Astrocyte (in vitro differentiated cells and primary cell): ENCODE data around the gene ARHGAP12. TPM values are rescaled to one million over a fixed set of nuclear protein-coding genes. Genes with fewer than 3 reads are reported as not detected.

ENCODE experiments used
- DNase-seq: peaks from one replicate; pipeline ENCODE4 v3.0.0-alpha.2; 2010; ENCODE audit warnings: low read depth
- FAIRE-seq: peaks from 2 replicates; lab custom pipeline; 2011; peaks lifted over from hg19 to GRCh38; lab: Jason Lieb, UNC
- H2AFZ ChIP-seq: 2 replicates; pipeline ENCODE4 v1.6.0; 2012; ENCODE audit warnings: low read depth, low read length, inconsistent platforms
- H3K27ac ChIP-seq: 2 replicates; pipeline ENCODE4 v1.5.1; 2011; ENCODE audit warnings: low read depth, low read length, inconsistent platforms
- H3K27me3 ChIP-seq: 2 replicates; pipeline ENCODE4 v1.6.0; 2011; ENCODE audit warnings: low read length, inconsistent platforms; ENCODE audit not compliant: insufficient read depth
- H3K36me3 ChIP-seq: 2 replicates; pipeline ENCODE4 v1.5.1; 2011; ENCODE audit warnings: low read length, inconsistent platforms; ENCODE audit not compliant: insufficient read depth
- H3K4me1 ChIP-seq: 2 replicates; pipeline ENCODE4 v1.5.1; 2011; ENCODE audit warnings: low read length, inconsistent platforms; ENCODE audit not compliant: insufficient read depth
- H3K4me2 ChIP-seq: 2 replicates; pipeline ENCODE4 v1.6.0; 2012; ENCODE audit warnings: low read length, inconsistent platforms
- H3K4me3 ChIP-seq: 2 replicates; pipeline ENCODE4 v1.5.1; 2011; ENCODE audit warnings: low read depth, mild to moderate bottlenecking, low read length, inconsistent platforms; ENCODE audit not compliant: insufficient read depth
- H3K79me2 ChIP-seq: 2 replicates; pipeline ENCODE4 v1.6.0; 2012; ENCODE audit warnings: mild to moderate bottlenecking, low read length, inconsistent platforms; ENCODE audit not compliant: insufficient read depth
- H3K9ac ChIP-seq: 2 replicates; pipeline ENCODE4 v1.6.0; 2012; ENCODE audit warnings: mild to moderate bottlenecking, low read length, inconsistent platforms
- H3K9me3 ChIP-seq: 2 replicates; pipeline ENCODE4 v1.5.1; 2012; ENCODE audit warnings: low read depth, mild to moderate bottlenecking, low read length, inconsistent platforms; ENCODE audit not compliant: insufficient read depth
- H4K20me1 ChIP-seq: 2 replicates; pipeline ENCODE4 v1.6.0; 2012; ENCODE audit warnings: low read length, inconsistent platforms; ENCODE audit not compliant: insufficient read depth
- H3K27ac Mint-ChIP-seq: one replicate; pipeline ENCODE4 v1.8.0; 2021; ENCODE audit warnings: mild to moderate bottlenecking, mixed read lengths; ENCODE audit not compliant: unreplicated experiment
- H3K27me3 Mint-ChIP-seq: one replicate; pipeline ENCODE4 v1.8.0; 2021; ENCODE audit warnings: low read depth, mixed read lengths; ENCODE audit not compliant: unreplicated experiment
- H3K36me3 Mint-ChIP-seq: one replicate; pipeline ENCODE4 v1.8.0; 2021; ENCODE audit warnings: low read depth, mixed read lengths; ENCODE audit not compliant: unreplicated experiment
- H3K4me1 Mint-ChIP-seq: one replicate; pipeline ENCODE4 v1.8.0; 2021; ENCODE audit warnings: low read depth, mixed read lengths; ENCODE audit not compliant: unreplicated experiment
- H3K4me3 Mint-ChIP-seq: one replicate; pipeline ENCODE4 v1.8.0; 2021; ENCODE audit warnings: mild to moderate bottlenecking, moderate library complexity, mixed read lengths; ENCODE audit not compliant: unreplicated experiment
- H3K9me3 Mint-ChIP-seq: one replicate; pipeline ENCODE4 v1.8.0; 2021; ENCODE audit warnings: mild to moderate bottlenecking, mixed read lengths; ENCODE audit not compliant: unreplicated experiment
- EZH2 ChIP-seq: IDR thresholded peaks from 2 replicates; pipeline ENCODE4 v1.6.1; 2012; ENCODE audit warnings: mild to moderate bottlenecking, low read length, inconsistent platforms; ENCODE audit not compliant: insufficient read depth
- total RNA-seq: library from RNA; stranded (reverse); gene quantifications from 2 replicates; pipeline ENCODE4 v1.2.1, GENCODE V29; 2021
- TF ChIP-seq, protein P1 (sequence below): IDR thresholded peaks from 2 replicates; pipeline ENCODE4 v1.5.1; 2011; ENCODE audit warnings: low read depth, mild to moderate bottlenecking, inconsistent platforms, low read length, moderate library complexity; ENCODE audit not compliant: insufficient read depth

The ARHGAP12 gene
- total RNA-seq, 1 donor from 2014 or later, result 24.9 TPM

DNA sequence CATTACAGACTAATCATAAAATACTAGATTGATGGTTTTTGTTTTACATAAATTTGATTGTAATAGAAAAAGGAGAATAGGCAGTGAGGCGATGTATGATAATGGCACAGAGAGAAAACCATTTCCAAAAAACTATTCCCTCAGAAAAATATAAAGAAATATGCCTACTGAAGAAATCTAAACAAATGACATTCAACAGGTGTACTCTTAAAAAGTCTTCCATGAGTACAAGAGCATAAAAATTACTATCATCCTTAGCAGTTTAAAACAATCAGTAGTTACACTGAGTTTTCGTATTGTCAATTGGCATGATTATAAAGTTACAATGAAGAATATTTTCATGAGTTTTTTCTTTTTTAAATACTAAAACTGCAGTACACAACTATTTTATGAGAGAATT lies 75.0 kb downstream of the ARHGAP12 start:
- H3K27ac ChIP-seq, result no peak overlapping the region
- peaks cover 2% of the 10 kb centered on the region for H3K36me3 Mint-ChIP-seq
- no peak overlapping the region for H3K4me2 ChIP-seq
- H4K20me1 ChIP-seq, result peaks cover 14% of the 10 kb centered on the region
- H3K27ac Mint-ChIP-seq, result no peak overlapping the region
- H3K36me3 ChIP-seq, result peaks cover under 1% of the 10 kb centered on the region
- no peak overlapping the region for H3K4me3 ChIP-seq
- H3K9ac ChIP-seq, result no peak overlapping the region
- H3K79me2 ChIP-seq, result peaks cover 20% of the 10 kb centered on the region
- no peaks in the 10 kb centered on the region for H3K27me3 ChIP-seq
- no peaks in the 10 kb centered on the region for H3K4me1 ChIP-seq
- H3K27me3 Mint-ChIP-seq, result no peaks in the 10 kb centered on the region
- FAIRE-seq, result no peak
- H3K4me3 Mint-ChIP-seq, result no peak overlapping the region
- no peaks in the 10 kb centered on the region for H3K9me3 Mint-ChIP-seq
- H3K9me3 ChIP-seq, result no peaks in the 10 kb centered on the region
- peaks cover 3% of the 10 kb centered on the region for H3K4me1 Mint-ChIP-seq
- TF ChIP-seq EZH2, result no peak
- TF ChIP-seq, protein P1, sequence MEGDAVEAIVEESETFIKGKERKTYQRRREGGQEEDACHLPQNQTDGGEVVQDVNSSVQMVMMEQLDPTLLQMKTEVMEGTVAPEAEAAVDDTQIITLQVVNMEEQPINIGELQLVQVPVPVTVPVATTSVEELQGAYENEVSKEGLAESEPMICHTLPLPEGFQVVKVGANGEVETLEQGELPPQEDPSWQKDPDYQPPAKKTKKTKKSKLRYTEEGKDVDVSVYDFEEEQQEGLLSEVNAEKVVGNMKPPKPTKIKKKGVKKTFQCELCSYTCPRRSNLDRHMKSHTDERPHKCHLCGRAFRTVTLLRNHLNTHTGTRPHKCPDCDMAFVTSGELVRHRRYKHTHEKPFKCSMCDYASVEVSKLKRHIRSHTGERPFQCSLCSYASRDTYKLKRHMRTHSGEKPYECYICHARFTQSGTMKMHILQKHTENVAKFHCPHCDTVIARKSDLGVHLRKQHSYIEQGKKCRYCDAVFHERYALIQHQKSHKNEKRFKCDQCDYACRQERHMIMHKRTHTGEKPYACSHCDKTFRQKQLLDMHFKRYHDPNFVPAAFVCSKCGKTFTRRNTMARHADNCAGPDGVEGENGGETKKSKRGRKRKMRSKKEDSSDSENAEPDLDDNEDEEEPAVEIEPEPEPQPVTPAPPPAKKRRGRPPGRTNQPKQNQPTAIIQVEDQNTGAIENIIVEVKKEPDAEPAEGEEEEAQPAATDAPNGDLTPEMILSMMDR, result no peak
- no peak for DNase-seq
- no peak overlapping the region for H2AFZ ChIP-seq

DNA sequence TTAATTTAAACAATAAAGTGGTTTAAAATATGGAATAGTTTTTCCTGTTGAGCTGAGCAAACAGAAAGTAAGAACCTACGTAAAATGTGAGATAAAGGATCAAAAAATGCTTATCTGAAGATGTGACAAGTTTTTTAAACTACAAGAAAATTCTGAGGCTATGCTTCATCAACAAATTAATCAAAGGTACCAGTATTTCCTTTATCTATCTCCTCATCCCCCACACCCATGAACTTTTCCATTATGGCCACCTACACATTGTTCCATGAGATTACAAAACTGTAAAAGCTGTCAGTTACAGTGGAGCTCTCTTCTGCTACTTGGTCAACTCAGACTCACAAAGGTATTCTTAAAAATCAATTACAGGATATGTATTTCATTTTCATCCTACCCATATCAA lies 77.4 kb downstream of the ARHGAP12 start:
- Histone ChIP-seq H3K4me1 (no peaks in the 10 kb centered on the region), H3K27me3 (no peaks in the 10 kb centered on the region), H3K4me2 (no peak overlapping the region), H3K9ac (no peak overlapping the region), H3K4me3 (no peak overlapping the region), H3K36me3 (no peaks in the 10 kb centered on the region), H3K27ac (no peak overlapping the region), H2AFZ (no peak overlapping the region), H4K20me1 (peaks cover 11% of the 10 kb centered on the region), H3K9me3 (no peaks in the 10 kb centered on the region), H3K79me2 (peaks cover 7% of the 10 kb centered on the region)
- DNase-seq (no peak), FAIRE-seq (no peak)
- TF ChIP-seq, protein P1, result no peak
- no peak for TF ChIP-seq EZH2
- H3K36me3 Mint-ChIP-seq, result peaks cover 3% of the 10 kb centered on the region
- H3K27me3 Mint-ChIP-seq, result no peaks in the 10 kb centered on the region
- no peaks in the 10 kb centered on the region for H3K9me3 Mint-ChIP-seq
- H3K4me1 Mint-ChIP-seq, result peaks cover 5% of the 10 kb centered on the region
- no peak overlapping the region for H3K27ac Mint-ChIP-seq
- H3K4me3 Mint-ChIP-seq, result no peak overlapping the region

DNA sequence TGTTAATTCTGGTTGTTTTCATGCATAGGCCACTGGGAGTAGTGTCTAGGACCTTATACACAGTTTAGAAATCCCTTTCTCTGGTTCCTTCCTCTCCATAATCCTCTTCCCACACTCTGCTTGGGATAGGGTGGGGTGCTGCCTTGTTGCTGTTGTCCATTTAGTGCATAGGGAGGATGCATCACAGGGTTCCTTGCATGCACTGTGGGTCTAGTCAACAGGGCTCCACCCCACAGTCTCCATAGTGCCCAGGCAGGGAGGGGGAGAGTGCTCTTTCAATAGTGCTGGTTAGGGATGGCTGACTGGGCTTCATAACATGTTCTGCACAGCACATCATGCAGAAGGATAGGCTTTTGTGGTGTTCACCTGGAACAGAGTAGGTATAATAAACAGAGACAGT lies 81.1 kb downstream of the ARHGAP12 start:
- H2AFZ ChIP-seq, result no peak overlapping the region
- no peak overlapping the region for H3K9ac ChIP-seq
- H3K36me3 Mint-ChIP-seq, result peaks cover 3% of the 10 kb centered on the region
- no peak for FAIRE-seq
- H3K79me2 ChIP-seq, result peaks cover 3% of the 10 kb centered on the region
- no peak overlapping the region for H3K4me3 ChIP-seq
- no peak overlapping the region for H3K4me3 Mint-ChIP-seq
- peaks cover 6% of the 10 kb centered on the region for H4K20me1 ChIP-seq
- no peaks in the 10 kb centered on the region for H3K9me3 ChIP-seq
- DNase-seq, result no peak
- no peak overlapping the region for H3K27ac ChIP-seq
- no peak for TF ChIP-seq EZH2
- TF ChIP-seq, protein P1, result no peak
- H3K27me3 Mint-ChIP-seq, result no peaks in the 10 kb centered on the region
- H3K9me3 Mint-ChIP-seq, result no peaks in the 10 kb centered on the region
- no peaks in the 10 kb centered on the region for H3K36me3 ChIP-seq
- no peak overlapping the region for H3K4me2 ChIP-seq
- H3K27me3 ChIP-seq, result no peaks in the 10 kb centered on the region
- peaks cover 5% of the 10 kb centered on the region for H3K4me1 Mint-ChIP-seq
- no peak overlapping the region for H3K27ac Mint-ChIP-seq
- H3K4me1 ChIP-seq, result no peaks in the 10 kb centered on the region
